Measurements from ENCODE around the gene CLPX.
"Not testable (repeated sequence)": the region's sequence is repeated elsewhere in the genome, so short reads cannot be mapped to it uniquely, and the experiment has no call there.

Gene CLPX

DNA sequence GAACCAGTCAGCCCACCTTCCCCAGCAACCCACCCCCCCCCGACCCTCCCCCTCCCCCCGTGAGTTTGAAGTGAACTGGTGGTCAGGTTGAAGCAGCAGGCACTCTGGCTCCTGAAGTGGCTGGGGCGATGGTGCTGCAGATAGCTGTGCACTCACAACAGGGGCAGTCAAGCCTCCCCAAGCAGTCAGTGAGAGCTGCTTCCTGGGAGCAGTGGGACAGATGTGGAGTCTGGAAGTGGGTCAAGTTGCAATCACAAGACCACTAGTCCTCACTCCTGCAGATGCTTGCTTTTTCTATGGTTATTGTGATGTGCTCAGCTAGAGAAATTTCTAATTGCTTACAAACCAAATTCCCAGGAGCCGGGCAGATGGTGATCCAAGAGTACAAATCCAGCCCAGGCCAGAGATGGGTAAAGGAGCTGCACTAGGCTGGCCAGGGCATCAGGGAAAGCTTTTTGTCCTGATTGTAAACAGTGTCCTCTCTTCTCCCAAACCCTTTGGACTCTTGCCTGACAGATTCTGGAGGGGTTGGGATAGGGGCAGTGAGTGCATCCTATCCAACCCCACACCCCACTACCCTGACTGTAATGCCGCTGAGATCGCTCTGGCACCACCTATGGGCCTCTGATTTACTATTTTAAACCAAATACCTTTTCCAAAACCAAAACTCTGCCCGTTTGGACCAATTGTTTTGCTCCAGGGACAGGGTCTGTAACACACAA is 9.8 kb upstream of the CLPX start:
- no peak for DNase-seq
- Histone ChIP-seq H3K4me2 (ENCODE audit: low read length, poor library complexity, severe bottlenecking) (no peak overlapping the region), H3K14ac (ENCODE audit: low read length in 2 of 2) (no peak overlapping the region), H2BK12ac (ENCODE audit: low read length in 2 of 2) (no peak overlapping the region), H3K9me3 (ENCODE audit: control insufficient read depth, low read length) (no peaks in the 10 kb centered on the region), H2AK5ac (ENCODE audit: low read length, severe bottlenecking) (no peak overlapping the region), H3K18ac (ENCODE audit: low read depth in 1 of 2, low read length in 2 of 2) (no peak overlapping the region), H2AFZ (ENCODE audit: low read depth, low read length) (no peak overlapping the region), H2BK120ac (ENCODE audit: low read depth, low read length) (no peak overlapping the region), H4K91ac (ENCODE audit: low read length) (no peak overlapping the region), H2BK15ac (ENCODE audit: low read depth, poor library complexity, severe bottlenecking) (no peak overlapping the region), H2BK5ac (ENCODE audit: low read depth, low read length, poor library complexity, severe bottlenecking) (no peak overlapping the region), H4K8ac (ENCODE audit: low read length) (no peak overlapping the region), H3K9ac (ENCODE audit: low read length) (peak overlapping the region; percentile 42), H3K4me1 (ENCODE audit: control insufficient read depth, insufficient read depth, low read depth, low read length) (no peaks in the 10 kb centered on the region), H3K4me3 (ENCODE audit: insufficient read depth in 1 of 2, low read depth in 1 of 2, low read length in 2 of 2) (no peak overlapping the region), H3K79me1 (replicated peaks; ENCODE audit: low read length, poor library complexity, severe bottlenecking) (no peaks in the 10 kb centered on the region), H3K27ac (ENCODE audit: low read length, poor library complexity, severe bottlenecking) (no peak overlapping the region), H3K23ac (ENCODE audit: low read length in 2 of 2) (no peak overlapping the region), H3K27me3 (ENCODE audit: control insufficient read depth in 1 of 2, insufficient read depth in 1 of 2, low read length in 2 of 2) (peaks cover 0 to 3% of the 10 kb centered on the region in 2 experiments), H3K4ac (ENCODE audit: low read depth in 1 of 2, low read length in 2 of 2) (no peak overlapping the region), H3K36me3 (ENCODE audit: control insufficient read depth in 1 of 2, insufficient read depth in 2 of 2, low read depth in 1 of 2, low read length in 2 of 2) (no peaks in the 10 kb centered on the region)
- 62% methylated on average over 5 of the region's 7 CpGs for WGBS

DNA sequence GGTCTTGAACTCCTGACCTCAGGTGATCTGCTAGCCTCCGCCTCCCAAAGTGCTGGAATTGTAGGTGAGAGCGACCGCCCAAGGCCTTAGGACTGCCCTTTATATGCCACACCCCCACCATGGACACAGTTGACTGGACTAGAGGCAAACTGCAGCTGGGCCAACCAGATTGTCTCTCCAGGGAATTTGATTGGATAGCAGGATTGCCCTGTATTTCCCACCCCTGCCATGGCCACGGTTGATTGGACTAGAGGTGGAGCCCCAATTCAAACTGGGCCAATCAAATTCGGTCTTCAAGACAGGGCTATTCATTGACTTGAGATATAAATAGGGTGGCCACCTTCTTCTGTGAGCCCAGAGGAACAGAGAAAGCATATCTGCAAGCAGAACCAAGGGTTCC is 6.9 kb upstream of the CLPX start:
- Histone ChIP-seq H2BK5ac (ENCODE audit: low read depth, low read length, poor library complexity, severe bottlenecking) (no peak overlapping the region), H3K36me3 (ENCODE audit: control insufficient read depth in 1 of 2, insufficient read depth in 2 of 2, low read depth in 1 of 2, low read length in 2 of 2) (no peaks in the 10 kb centered on the region), H3K23ac (ENCODE audit: low read length in 2 of 2) (no peak overlapping the region), H3K14ac (ENCODE audit: low read length in 2 of 2) (no peak overlapping the region), H3K4me3 (ENCODE audit: insufficient read depth in 1 of 2, low read depth in 1 of 2, low read length in 2 of 2) (no peak overlapping the region), H2AFZ (ENCODE audit: low read depth, low read length) (no peak overlapping the region), H2AK5ac (ENCODE audit: low read length, severe bottlenecking) (no peak overlapping the region), H3K27ac (ENCODE audit: low read length, poor library complexity, severe bottlenecking) (no peak overlapping the region), H3K27me3 (ENCODE audit: control insufficient read depth in 1 of 2, insufficient read depth in 1 of 2, low read length in 2 of 2) (no peaks in the 10 kb centered on the region), H4K8ac (ENCODE audit: low read length) (no peak overlapping the region), H3K9me3 (ENCODE audit: control insufficient read depth, low read length) (no peaks in the 10 kb centered on the region), H3K79me1 (replicated peaks; ENCODE audit: low read length, poor library complexity, severe bottlenecking) (no peaks in the 10 kb centered on the region), H2BK15ac (ENCODE audit: low read depth, poor library complexity, severe bottlenecking) (no peak overlapping the region), H2BK120ac (ENCODE audit: low read depth, low read length) (no peak overlapping the region), H3K4ac (ENCODE audit: low read depth in 1 of 2, low read length in 2 of 2) (no peak overlapping the region), H3K4me1 (ENCODE audit: control insufficient read depth, insufficient read depth, low read depth, low read length) (no peaks in the 10 kb centered on the region), H3K9ac (ENCODE audit: low read length) (no peak overlapping the region), H2BK12ac (ENCODE audit: low read length in 2 of 2) (no peak overlapping the region), H4K91ac (ENCODE audit: low read length) (no peak overlapping the region), H3K18ac (ENCODE audit: low read depth in 1 of 2, low read length in 2 of 2) (no peak overlapping the region), H3K4me2 (ENCODE audit: low read length, poor library complexity, severe bottlenecking) (no peak overlapping the region)
- 93% methylated on average over 5 of the region's 5 CpGs for WGBS
- DNase-seq: no peak

DNA sequence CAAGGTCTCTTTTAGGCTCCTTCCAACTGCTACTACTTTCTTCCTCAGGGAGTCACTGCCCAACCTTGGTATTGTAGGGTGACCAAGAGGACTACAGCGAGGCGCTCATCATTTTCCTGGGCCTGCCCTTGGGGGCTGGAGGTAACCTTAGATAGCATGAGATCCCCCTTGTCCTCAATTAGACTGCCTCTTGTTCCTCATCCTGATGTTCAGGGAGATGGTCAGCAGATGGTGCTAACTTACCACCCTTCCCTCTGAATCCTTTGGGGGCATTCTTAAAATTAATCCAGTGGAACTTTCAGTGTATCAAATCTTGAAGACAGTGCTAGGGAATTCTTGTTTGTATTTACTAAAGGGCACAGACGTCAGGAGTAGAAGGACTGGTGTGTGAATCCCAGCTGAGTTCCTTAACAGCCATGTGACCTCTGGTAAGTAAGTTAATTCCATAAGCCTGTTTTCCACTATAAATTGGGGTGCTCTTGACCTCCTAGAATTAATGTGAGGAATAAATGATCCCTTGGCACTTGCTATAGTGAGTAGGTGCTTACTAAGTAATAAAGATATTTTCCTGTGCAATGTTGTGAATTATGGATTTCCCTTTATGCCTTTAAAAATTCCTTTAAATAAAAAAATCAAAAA is 4.1 kb upstream of the CLPX start:
- Histone ChIP-seq H3K4me1 (ENCODE audit: control insufficient read depth, insufficient read depth, low read depth, low read length) (peaks cover 4% of the 10 kb centered on the region), H3K27ac (ENCODE audit: low read length, poor library complexity, severe bottlenecking) (no peak overlapping the region)

DNA sequence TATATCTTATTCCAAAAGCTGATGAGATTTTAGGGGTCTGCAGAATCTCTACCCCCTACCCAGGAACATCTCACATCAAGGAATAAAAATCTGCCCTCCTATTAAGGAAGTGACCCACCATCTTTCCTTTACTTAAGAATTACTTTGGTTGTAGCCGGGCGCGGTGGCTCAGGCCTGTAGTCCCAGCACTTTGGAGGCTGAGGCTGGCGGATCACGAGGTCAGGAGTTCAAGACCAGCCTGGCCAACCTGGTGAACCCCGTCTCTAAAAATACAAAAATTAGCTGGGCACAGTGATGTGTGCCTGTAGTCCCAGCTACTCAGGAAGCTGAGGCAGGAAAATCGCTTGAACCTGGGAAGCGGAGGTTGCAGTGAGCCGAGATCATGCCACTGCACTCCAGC is 3.3 kb upstream of the CLPX start:
- H2AFZ ChIP-seq (ENCODE audit: low read depth, low read length); H3K9me3 ChIP-seq (ENCODE audit: control insufficient read depth, low read length); H2BK15ac ChIP-seq (ENCODE audit: low read depth, poor library complexity, severe bottlenecking); H3K4me2 ChIP-seq (ENCODE audit: low read length, poor library complexity, severe bottlenecking); H3K27me3 ChIP-seq (ENCODE audit: control insufficient read depth in 1 of 2, insufficient read depth in 1 of 2, low read length in 2 of 2); H4K8ac ChIP-seq (ENCODE audit: low read length); H3K4ac ChIP-seq (ENCODE audit: low read depth in 1 of 2, low read length in 2 of 2); DNase-seq; H2BK120ac ChIP-seq (ENCODE audit: low read depth, low read length); H3K9ac ChIP-seq (ENCODE audit: low read length); H2AK5ac ChIP-seq (ENCODE audit: low read length, severe bottlenecking); H3K27ac ChIP-seq (ENCODE audit: low read length, poor library complexity, severe bottlenecking); H3K4me1 ChIP-seq (ENCODE audit: control insufficient read depth, insufficient read depth, low read depth, low read length); H2BK5ac ChIP-seq (ENCODE audit: low read depth, low read length, poor library complexity, severe bottlenecking); H3K23ac ChIP-seq (ENCODE audit: low read length in 2 of 2); H3K36me3 ChIP-seq (ENCODE audit: control insufficient read depth in 1 of 2, insufficient read depth in 2 of 2, low read depth in 1 of 2, low read length in 2 of 2); H3K79me1 ChIP-seq (replicated peaks; ENCODE audit: low read length, poor library complexity, severe bottlenecking); H3K18ac ChIP-seq (ENCODE audit: low read depth in 1 of 2, low read length in 2 of 2); H3K4me3 ChIP-seq (ENCODE audit: insufficient read depth in 1 of 2, low read depth in 1 of 2, low read length in 2 of 2); H4K91ac ChIP-seq (ENCODE audit: low read length); H2BK12ac ChIP-seq (ENCODE audit: low read length in 2 of 2); H3K14ac ChIP-seq (ENCODE audit: low read length in 2 of 2): not testable (repeated sequence)
- WGBS: 87% methylated on average over 9 of the region's 9 CpGs

More for the DNA sequence above, 4.1 kb upstream of the CLPX start:
- Histone ChIP-seq H2BK120ac (ENCODE audit: low read depth, low read length) (no peak overlapping the region), H3K36me3 (ENCODE audit: control insufficient read depth in 1 of 2, insufficient read depth in 2 of 2, low read depth in 1 of 2, low read length in 2 of 2) (no peaks in the 10 kb centered on the region), H3K18ac (ENCODE audit: low read depth in 1 of 2, low read length in 2 of 2) (no peak overlapping the region), H2BK12ac (ENCODE audit: low read length in 2 of 2) (no peak overlapping the region), H4K8ac (ENCODE audit: low read length) (no peak overlapping the region), H3K27me3 (ENCODE audit: control insufficient read depth in 1 of 2, insufficient read depth in 1 of 2, low read length in 2 of 2) (no peaks in the 10 kb centered on the region), H3K79me1 (replicated peaks; ENCODE audit: low read length, poor library complexity, severe bottlenecking) (no peaks in the 10 kb centered on the region), H2AK5ac (ENCODE audit: low read length, severe bottlenecking) (no peak overlapping the region), H3K14ac (ENCODE audit: low read length in 2 of 2) (no peak overlapping the region), H2BK5ac (ENCODE audit: low read depth, low read length, poor library complexity, severe bottlenecking) (no peak overlapping the region), H3K9ac (ENCODE audit: low read length) (no peak overlapping the region), H3K9me3 (ENCODE audit: control insufficient read depth, low read length) (no peaks in the 10 kb centered on the region), H3K23ac (ENCODE audit: low read length in 2 of 2) (no peak overlapping the region), H2AFZ (ENCODE audit: low read depth, low read length) (no peak overlapping the region), H2BK15ac (ENCODE audit: low read depth, poor library complexity, severe bottlenecking) (no peak overlapping the region), H3K4me2 (ENCODE audit: low read length, poor library complexity, severe bottlenecking) (no peak overlapping the region), H4K91ac (ENCODE audit: low read length) (no peak overlapping the region), H3K4me3 (ENCODE audit: insufficient read depth in 1 of 2, low read depth in 1 of 2, low read length in 2 of 2) (no peak overlapping the region), H3K4ac (ENCODE audit: low read depth in 1 of 2, low read length in 2 of 2) (no peak overlapping the region)
- 15% methylated on average over 3 of the region's 3 CpGs for WGBS
- DNase-seq: peak; percentile 74

Measured in mesenchymal stem cell (in vitro differentiated cells and primary cell).